GM19351 (cell line): ENCODE measurements around the gene AMIGO3.
"Not testable (repeated sequence)": the region's sequence is repeated elsewhere in the genome, so short reads cannot be mapped to it uniquely, and the experiment has no call there.

Experiments
- ATAC-seq: cut with Tn5 transposase; IDR thresholded peaks from one replicate; pipeline ENCODE4 v1.9.1; 2021; ENCODE audit warnings: mild to moderate bottlenecking, moderate library complexity; ENCODE audit not compliant: unreplicated experiment

AMIGO3 gene

GRCh38 chr3:49712631-49713317 lies 6.7 kb downstream of the AMIGO3 start:
- no peak for ATAC-seq

- no peak for ATAC-seq
Measured at GRCh38 chr3:49712166-49712565, 7.3 kb downstream of the AMIGO3 start.

GRCh38 chr3:49711489-49711888 lies 8.0 kb downstream of the AMIGO3 start:
- ATAC-seq = no peak

- ATAC-seq = no peak
Measured at GRCh38 chr3:49709852-49710251, 9.6 kb downstream of the AMIGO3 start.

DNA sequence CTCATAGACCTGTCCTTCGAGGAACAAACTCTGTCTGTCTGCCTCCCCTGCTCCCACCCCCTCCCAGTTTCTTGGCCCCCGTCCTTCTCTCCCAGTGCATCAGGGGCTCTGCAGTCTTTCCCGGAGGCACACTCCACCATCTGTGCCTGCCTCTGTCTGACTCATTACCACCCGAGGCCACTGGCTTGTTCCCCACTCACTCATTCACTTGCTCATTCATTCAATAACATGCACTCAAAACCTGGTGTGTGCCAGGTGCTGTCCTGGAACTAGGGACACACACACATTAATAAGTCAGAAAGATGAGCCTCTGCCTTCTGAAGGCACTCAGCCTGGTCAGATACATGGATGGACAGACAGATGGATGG lies 12.4 kb downstream of the AMIGO3 start:
- no peak for ATAC-seq

- ATAC-seq = no peak
Measured at GRCh38 chr3:49706456-49707112, 12.9 kb downstream of the AMIGO3 start.

GRCh38 chr3:49705390-49705960 lies 14.0 kb downstream of the AMIGO3 start:
- ATAC-seq = no peak

GRCh38 chr3:49704629-49705028 lies 14.9 kb downstream of the AMIGO3 start:
- ATAC-seq = no peak

GRCh38 chr3:49703956-49704355 lies 15.5 kb downstream of the AMIGO3 start:
- no peak for ATAC-seq

DNA sequence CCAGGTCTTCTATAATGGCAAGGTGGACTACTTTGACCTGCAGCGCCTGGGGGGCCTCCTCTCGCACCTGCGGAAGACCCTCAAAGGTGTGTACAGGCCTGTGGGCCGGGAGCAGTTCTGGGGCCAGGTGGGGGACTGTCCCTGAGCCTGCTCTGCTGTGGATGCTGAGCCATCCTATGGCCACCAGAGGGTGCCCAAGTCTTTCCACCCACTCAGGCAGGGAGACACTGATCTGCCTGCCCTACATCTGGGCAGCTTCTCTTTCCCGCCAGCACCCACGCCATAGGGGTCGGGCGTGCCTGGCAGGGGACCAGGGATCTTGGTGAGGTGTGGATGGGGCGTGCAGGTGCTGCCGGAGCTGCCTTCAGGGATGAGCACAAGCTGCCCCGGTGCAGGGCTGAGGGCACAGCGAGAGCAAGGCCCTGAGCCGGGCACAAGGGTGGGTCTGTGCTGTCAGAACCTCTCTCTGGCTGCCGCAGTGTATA lies 16.0 kb downstream of the AMIGO3 start:
- ATAC-seq = peak; percentile 77

DNA sequence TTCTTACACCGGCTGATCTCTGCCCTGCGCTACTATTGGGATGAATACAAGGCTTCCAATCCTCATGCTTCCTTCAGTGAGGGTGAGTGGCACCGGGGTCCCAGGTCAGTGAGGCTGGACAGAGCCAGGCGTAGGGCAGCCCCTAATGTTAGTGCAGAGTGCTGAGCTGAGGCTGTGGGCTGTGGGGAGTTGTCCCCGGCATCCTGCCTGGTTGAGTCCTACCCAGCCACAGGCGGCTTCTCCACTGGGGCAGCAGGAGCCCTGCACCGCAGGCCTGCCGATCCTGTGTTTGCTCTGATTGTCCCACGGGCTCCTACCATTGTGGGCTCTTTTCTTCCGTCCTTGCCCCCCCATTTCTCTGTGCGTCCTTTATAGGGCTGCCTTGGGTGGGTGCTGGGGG lies 16.8 kb downstream of the AMIGO3 start:
- no peak for ATAC-seq

DNA sequence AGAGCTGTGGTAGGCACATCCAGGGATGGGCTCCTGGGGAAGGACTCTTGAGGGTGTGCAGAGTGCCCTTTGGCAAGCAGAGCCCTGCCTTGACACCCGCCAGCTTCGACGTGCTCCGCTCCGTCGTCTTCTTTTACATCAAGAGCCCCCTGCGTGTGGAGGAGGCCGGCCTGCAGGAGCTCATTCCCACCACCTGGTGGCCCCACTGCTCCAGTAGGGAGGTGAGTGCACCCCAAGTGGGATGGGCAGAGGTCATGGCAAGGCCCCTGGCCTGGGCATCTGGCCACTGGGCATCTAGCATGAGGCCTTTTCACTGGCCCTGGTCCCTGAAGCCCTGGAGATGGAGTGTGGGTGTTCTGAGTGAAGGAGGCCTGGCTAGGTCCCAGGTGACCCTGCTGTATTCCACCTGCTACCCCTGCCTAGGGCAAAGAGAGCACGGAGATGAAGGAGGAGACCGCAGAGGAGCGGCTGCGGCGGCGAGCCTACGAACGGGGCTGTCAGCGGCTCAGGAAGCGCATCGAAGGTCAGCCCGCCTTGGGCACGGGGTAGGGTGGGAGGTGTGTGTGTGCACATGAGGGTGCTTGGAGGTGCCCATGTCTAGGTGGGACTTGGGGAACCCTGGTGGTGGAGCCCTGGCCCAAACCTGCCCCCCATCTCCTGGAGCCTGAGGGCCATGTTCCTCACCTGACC lies 18.0 kb downstream of the AMIGO3 start:
- ATAC-seq = no peak

DNA sequence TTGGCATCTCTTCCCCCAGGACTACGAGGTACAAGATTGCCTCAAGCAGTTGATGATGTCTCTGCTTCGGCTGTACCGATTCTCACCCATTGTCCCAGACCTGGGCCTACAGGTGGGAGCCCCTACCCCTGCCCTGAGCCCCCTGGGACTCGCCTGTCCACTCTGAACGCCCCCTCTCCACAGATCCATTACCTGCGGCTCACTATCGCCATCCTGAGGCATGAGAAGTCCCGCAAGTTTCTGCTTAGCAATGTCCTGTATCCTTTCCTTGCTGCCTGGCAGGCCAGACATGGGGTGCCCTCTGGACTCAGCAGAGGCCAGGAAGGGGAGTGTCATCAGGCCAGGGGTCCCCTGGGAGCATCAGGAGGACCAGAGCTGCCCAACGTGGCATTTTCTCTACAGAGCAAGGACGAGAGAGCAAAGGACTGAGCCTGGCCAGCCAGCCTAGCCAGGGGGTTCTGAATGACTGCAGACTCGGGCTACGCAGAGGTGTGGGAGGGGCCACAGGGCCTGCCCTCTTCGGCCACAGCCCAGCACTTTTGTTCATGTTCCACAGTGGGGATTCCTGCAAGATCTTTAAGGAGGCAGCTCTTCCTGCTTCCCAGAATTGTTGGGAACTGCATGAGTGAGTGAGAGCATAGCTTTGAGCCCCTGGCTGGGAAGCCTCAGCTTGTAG lies 18.9 kb downstream of the AMIGO3 start:
- no peak for ATAC-seq

DNA sequence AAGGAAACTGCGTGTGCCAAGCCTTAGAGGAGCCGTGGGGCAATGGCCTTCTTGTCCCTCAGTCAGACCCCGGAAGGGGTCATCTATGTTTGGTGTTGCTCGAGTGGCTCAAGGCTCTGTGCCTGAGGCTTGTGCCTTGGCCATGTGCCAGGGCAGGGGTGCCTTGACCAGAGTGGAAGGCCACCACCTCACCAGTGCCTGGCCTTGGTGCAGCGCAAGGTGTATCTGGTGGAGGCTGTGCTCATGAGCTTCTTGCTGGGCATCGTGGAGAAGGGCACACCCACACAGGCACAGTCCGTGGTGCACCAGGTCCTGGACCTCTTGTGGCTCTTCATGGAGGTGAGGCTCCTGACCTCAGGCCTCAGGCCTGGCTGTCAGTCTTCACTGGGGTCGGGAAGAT lies 19.5 kb downstream of the AMIGO3 start:
- ATAC-seq = no peak

- ATAC-seq = no peak
Measured at GRCh38 chr3:49699281-49699979, 20.1 kb downstream of the AMIGO3 start.

- not testable (repeated sequence) for ATAC-seq
Measured at GRCh38 chr3:49695350-49696015, 24.0 kb downstream of the AMIGO3 start.

DNA sequence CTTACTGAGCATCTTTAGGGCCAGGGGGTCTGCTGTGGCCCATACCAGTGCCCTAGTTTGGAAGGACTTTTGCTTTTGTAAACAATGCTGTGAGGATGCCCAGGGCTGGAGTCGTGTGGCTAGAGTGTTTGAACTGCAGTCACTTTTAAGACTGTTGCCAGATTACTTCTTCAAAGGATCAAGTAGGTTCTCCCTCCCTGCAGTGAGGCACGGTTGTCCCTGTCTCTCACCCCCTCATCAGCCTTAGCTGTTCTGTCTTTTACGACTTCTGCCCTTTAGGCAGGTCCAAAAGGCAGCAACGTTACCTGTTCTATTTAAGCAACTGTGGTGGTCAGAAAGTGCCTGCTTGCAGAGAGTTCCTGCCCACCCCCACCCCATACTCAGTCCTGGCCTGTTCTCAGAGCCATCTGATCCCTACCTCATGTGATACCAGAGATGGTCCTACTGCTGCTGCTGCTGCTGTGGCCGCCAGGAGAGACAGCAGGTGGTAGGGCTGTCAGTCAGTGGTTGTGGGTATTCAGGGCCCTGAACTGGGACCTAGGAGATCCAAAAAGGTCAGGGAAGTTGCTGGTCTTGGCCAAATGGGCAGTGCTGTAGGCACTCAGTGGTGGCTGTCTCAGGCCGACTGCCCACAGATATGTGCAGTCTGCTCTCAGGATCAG lies 24.9 kb downstream of the AMIGO3 start:
- ATAC-seq = not testable (repeated sequence)

DNA sequence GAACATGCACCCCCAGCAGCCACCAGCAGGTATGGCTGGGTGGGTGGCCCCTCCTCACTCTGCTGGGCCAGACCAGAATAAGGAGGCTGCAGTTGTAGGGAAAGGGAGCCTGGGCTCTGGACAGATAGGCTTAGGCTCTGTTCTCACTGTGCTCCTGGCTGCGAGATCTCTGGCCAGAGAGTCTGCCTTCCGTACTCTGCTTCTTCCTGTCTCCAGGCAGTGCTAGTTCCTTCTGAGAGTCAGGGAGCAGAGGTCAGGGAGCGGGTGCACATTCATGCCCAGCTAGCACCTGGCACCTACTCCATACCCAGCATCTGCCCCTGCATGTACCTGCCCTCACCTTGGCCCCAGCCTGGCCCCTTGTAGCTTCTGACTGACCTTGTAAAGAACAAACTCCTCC lies 28.0 kb downstream of the AMIGO3 start:
- ATAC-seq = not testable (repeated sequence)

GRCh38 chr3:49690856-49691255 lies 28.6 kb downstream of the AMIGO3 start:
- ATAC-seq = not testable (repeated sequence)
